HG03060 (cell line): Measurements from ENCODE around the gene EFCAB5.
"Not testable (repeated sequence)": the region's sequence is repeated elsewhere in the genome, so short reads cannot be mapped to it uniquely, and the experiment has no call there.

Source experiments
- ATAC-seq: cut with Tn5 transposase; IDR thresholded peaks from one replicate; pipeline ENCODE4 v1.9.1; 2021; ENCODE audit warnings: low read depth, moderate number of reproducible peaks; ENCODE audit not compliant: unreplicated experiment

The EFCAB5 gene

DNA sequence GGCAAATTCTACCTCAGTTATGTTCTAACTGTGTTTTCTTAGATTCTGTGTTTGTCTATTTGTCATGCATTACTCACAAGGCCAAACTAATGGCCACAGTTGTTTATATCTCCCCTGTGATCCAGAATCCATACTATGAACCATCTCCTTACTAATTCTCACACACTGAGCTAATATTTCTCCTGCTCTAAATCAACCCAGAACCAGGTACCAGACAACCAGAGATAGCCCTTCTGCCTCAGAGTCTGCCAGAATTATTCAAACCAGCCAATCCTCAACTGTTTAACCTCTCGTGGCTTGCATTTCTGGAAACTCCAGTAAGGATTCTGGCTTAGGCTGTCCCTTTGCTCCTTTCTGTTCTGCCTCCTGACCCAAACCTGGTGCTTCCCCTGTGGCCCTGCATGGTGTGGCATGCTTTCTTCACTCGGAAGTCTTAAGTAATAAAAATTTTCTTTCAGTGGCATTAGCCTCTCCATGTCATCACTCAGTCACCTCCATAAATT, 59.4 kb downstream of the EFCAB5 start:
- ATAC-seq = no peak

DNA sequence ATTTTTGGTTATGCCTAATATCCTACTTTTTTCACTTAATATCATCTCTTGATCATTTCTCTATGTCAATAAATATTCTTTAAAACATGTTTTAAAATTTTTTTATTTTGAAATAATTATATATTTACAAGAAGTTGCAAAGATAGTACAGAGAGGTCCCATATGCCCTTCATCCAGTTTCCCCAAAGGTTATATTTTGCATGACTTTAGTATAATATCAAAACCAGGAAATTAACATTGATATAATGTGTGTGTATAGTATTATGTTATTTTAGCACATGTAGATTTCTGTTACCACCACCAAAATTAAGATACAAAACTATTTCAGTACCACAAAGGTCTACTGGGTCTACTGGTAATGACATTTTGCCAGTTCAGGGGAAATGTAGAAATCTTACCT, 60.7 kb downstream of the EFCAB5 start:
- ATAC-seq = no peak

DNA sequence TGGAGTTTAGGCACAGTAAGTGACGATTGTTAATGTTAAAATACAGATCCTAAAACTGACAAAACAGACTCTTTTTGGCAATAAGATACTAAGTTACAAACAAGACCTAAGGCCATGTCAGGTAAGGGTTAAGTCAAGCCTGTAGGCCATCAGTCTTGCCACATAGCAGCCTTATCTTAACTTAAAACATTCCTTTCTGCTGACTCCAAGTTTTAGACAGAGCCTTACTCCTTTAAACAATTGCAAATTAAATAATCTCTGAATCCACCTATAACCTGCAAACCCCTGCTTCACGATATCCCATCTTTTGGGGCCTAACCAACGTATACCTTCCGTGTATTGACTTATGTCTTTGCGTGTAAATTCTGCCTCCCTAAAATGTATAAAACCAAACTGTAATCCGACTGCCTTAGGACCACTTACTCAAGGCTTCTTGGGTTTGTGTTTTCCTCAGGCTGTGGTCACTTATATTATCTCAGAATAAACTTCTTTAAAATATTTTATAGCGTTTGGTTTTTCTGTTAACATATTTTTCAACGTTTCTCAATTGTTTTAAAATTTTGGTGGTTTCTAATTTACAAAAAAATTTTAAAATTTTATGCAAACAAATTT, 64.4 kb downstream of the EFCAB5 start:
- ATAC-seq = no peak

DNA sequence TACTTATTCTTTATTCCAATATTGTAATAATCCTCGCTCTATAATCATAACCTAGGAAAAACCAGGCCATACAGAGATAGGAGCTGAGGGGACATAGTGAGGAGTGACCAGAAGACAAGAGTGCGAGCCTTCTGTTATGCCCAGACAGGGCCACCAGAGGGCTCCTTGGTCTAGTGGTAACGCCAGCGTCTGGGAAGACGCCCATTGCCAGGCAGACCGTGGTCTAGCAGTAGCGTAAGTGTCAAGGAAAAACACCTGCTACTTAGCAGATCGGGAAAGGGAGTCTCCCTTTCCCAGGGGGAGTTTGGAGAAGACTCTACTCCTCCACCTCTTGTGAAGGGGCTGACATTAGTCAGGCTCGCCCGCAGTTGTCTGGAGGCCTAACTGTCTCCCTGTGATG, 70.5 kb downstream of the EFCAB5 start:
- ATAC-seq = not testable (repeated sequence)

DNA sequence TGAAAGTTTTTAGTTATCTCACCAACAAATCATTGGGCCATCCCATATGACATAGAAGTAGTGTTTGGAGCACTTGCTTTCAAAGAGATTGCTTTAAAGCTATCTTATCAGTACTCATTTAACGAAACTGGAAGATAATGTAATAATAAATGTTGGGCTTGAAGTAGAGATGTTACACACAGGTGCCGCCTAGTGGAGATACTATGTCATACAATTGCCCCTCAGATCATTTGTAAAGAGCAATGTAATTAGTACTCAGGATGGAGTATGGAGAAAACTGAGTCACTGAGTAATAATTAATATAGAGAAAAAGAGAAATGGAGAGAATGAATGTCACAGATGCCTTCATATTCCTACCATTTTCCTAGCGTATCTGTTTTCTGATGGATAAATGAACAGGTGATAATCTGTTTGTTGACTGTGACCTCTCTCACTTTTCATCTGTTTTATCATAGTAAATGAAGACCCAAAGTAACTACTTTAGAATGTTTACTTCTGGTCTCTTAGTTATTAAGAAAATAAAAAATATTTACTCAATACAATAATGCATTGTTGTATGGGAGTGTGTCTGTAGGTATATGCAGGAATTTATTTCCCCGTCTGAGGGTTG, 80.4 kb downstream of the EFCAB5 start:
- no peak for ATAC-seq

DNA sequence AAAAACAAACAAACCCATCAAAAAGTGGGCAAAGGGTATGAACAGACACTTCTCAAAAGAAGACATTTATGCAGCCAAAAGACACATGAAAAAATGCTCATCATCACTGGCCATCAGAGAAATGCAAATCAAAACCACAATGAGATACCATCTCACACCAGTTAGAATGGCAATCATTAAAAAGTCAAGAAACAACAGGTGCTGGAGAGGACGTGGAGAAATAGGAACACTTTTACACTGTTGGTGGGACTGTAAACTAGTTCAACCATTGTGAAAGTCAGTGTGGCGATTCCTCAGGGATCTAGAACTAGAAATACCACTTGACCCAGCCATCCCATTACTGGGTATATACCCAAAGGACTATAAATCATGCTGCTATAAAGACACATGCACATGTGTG, 83.9 kb downstream of the EFCAB5 start:
- ATAC-seq = not testable (repeated sequence)

DNA sequence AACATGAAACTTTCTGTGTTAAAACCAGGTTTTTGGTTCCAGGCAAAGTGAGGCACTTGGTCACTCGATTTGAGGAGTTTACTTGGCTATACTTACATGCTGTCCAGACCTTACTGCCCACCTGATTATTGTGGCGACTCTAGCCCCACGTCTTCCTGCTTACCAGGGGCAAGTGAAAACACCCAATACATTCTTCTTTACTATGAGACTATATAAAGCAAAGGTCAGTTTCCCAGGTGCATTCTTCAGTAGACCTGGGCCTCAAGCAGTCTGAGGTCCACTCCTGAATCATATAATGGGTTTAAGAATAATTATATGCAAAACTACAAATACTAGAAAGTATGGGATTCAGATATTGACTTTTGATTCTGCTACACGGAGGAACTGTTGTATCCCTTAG, 86.2 kb downstream of the EFCAB5 start:
- no peak for ATAC-seq

DNA sequence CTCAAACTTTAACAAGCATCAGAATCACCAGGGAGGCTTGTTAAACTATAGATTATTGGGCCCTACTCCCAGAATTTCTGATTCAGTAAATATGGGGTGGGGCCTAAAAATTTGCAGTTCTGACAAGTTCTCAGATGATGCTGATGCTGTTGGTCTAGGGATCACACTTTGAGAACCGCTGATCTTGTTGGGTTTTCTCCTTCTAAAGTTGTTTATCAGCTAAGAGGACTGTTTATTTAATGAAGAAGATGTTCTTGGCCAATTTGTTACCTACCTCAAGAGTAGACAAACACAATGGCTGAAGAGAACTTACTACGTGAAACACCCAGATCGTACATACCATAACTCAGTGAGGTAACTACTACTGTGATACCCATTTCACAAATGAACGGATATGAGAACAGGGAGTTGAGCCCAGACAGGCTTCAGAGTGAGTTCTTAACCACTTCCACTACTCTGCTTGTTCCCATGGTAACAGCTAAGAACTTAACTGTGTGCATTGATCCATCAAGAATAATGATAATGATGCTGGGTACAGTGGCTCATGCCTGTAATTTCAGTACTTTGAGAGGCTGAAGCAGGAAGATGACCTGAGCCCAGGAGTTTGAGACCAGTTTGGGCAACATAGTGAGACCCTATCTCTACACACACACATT, 89.9 kb downstream of the EFCAB5 start:
- no peak for ATAC-seq

DNA sequence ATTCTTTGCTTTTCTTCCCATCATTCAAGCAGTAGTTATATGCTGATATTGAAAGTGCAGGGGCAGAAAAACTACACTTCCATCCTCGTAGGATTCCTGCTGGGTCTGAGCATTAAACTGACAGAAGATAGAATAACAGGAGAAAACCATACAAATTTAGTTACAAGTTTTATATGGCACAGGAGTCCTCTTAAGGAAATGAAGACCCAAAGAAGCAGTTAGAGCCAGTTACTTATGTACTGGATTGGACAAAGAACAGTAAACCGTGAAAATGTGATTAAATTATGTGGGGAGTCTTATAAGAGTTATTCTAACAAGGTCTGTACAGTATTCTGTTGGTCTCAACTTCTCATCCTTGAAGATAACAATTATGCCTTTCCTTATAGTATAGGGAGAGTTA, 93.9 kb downstream of the EFCAB5 start:
- no peak for ATAC-seq

DNA sequence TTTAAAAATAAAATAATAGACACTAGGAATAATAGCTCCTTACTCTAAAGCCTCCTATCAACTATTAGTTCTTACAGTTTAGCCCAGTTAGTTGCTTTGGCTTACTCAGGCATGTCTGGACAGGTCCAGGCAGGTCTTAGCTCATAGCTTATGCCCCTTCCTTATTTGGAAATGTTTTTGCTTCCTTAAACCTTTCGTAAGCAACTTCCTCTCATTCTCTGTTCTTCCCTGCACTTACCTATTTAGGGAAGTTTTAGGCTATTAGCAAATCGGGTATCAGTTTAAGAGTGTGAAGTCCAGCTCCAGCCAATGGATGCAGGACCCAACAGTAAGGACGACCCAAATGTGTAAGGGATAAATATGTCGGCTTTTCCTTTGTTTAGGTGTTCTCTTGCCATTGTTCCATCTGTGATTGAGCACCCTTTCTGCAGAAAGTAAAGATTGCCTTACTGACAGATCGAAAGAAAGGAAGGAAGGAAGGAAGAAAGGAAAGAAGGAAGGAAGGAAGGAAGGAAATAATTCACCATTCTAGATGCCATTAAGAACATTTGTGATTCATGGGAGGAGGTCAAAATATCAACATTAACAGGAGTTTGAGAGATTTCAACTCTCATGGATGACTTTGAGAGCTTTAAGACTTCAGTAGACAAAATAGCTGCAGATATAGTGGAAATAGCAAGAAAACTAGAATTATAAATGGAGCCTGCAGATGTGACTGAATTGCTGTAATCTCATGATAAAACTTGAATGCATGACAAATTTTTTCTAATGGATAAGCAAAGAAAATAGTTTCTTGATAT, 99.5 kb downstream of the EFCAB5 start:
- not testable (repeated sequence) for ATAC-seq

DNA sequence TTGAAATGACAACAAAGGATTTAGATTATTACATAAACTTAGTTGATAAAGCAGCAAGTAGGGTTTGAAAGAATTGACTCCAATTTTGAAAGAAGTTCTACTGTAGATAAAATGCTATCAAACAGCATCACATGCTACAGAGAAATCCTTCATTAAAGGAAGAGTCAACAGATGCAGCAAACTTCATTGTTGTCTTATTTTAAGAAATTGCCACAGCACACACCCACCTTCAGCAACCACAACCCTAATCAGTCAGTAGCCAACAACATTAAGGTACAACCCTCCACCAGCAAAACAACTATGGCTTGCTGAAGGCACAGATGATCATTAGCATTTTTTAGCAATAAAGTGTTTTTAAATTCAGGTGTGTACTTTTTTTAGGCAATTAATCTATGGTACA, 100.1 kb downstream of the EFCAB5 start:
- ATAC-seq = no peak

DNA sequence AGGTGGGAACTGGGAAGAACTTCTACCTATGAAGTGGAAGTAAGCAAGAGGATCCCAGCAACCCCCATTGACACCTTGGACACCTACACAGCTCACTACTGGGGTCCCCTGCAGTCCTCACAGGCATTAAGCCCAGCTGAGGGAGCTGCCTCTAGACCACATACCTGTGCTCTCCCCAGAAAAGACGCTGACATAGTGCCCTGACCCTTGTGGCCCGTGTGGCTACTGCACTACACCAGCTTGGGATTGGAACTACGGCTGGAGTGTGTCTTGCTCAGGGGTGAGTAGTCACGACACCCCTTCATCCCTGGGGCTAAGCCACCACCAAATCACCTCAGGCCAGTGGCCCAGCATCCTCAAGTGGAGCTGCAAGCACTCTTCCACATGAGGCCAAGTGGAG, 120.9 kb downstream of the EFCAB5 start:
- no peak for ATAC-seq

DNA sequence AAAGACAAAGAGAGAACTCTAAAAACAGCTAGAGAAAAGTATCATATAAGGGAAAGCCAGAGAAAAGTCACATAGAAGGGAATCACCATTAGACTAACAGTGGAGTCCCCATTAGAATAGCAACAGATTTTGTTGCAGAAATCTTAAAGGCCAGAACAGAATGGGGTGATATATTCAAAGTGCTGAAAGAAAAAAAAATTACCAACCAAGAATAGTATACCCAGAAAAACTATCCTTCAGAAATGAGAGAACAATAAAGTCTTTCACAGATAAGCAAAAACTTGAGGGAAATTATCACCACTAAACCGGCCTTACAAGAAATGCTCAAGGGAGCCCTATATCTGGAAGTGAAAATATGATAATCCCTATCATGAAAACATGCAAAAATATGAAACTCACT, 123.3 kb downstream of the EFCAB5 start:
- ATAC-seq = no peak

DNA sequence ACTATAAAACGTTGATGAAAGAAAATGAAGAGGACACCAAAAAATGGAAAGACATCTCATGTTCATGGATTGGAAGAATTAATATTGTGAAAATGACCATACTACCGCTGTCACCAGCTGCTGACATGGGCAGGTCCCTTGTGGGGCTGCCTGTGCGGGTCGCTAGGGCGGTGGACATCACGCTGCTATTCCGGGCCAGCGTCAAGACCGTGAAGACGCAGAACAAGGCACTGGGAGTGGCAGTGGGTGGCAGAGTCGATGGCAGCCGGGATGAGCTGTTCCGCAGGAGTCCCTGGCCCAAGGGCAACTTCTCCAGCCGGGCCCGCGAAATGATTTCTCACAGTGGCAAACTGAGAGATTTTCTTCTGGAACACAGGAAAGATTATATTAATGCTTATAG, 127.0 kb downstream of the EFCAB5 start:
- no peak for ATAC-seq

DNA sequence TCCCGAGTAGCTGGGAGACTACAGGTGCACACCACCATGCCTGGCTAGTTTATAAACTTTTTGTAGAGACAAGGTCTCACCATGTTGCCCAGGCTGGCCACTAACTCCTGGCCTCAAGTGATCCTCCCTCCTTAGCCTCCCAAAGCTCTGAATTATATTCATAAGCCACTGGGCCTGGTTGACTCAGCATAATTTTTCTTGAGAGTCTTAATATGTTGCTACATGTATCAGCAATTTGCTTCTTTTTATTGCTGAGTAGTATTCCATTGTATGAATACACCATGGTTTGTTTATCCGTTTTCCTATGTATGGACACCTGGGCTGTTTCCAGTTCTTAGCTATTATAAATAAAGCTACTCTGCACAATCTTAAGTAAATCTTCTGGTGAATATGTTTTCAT, 132.8 kb downstream of the EFCAB5 start:
- ATAC-seq = no peak

DNA sequence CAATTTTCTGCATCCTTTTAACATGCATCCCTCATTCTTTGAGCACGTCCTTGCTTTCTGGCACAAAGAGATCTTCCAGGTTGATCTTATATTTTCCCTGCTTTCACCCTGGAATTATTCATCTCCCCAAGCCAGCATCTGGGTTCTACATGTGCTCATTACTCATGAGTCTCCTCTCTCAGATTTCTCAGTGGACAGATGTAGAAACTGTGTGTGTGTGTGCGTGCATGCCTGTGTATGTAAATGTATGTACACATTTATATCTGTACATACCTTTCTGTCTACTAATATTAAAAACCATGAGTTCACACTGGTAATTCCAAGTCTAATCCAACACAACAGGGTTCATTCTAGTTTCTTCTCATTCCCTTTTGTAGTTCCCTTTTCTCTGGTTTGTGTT, 133.3 kb downstream of the EFCAB5 start:
- no peak for ATAC-seq

DNA sequence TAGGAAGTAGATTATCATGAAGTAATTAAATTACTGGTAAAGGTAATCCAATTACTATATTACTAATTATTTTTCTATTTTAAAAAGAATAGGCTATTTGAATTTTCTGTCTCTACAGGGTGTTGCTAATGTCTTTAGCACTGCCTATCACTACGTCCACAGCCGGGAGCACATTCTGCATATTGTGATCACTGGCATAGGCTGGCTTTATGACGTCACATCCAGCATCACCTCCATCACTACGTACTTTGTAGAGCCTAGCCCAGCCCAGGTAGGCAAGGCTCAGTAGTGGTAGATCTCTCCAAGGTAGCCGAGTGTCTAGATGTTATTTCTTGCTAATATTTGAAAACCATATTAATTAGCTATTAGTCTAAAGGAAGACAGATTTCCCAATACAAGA, 141.3 kb downstream of the EFCAB5 start:
- ATAC-seq = no peak

DNA sequence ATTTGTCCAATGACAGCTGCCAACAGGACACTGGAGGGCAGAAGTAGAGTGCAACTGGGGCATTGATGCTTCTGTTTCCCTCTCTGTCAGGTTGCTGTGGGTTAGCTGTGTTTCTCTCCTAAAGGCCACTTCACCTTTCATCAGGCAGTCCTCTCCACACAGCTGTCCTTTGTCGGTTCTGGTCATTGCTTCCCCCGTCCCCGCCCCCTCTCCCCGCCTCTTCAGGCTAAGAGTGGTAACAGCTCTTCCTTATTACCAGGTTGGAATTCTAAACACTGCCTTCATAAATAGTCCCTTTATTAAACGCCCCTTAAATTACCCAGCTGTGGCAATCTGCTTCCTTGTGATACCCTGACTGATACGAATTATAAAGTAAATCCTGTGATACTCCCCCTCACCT, 143.4 kb downstream of the EFCAB5 start:
- ATAC-seq = no peak

DNA sequence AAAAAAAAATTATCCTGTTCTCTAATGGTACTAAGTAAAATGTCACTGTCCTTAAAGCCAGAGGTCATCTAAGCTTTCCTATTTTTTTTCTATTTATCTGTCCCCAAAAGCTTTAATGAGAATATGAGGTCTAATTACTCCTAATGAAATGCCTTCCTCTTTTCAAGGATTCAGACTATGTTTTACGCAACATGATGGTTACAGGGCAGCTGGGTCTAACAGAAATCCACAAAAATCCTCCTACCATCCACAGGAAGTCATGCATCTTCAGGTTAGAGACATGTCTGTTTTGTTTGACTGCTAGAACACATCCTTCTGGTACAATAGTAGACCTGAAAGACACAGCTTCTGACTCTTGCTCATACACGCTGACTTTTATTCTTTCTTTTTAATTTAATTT, 145.5 kb downstream of the EFCAB5 start:
- no peak for ATAC-seq

DNA sequence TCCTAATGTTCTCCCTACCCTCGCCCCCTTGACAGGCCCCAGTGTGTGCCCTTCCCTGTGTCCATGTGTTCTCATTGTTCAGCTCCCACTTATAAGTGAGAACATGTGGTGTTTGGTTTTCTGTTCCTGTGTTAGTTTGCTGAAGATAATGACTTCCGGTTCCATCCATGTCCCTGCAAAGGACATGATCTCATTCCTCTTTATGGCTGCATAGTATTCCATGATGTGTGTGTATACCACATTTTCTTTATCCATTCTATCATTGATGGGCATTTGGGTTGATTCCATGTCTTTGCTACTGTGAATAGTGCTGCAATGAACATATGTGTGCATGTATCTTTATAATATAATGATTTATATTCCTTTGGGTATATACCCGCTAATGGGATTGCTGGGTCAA, 146.0 kb downstream of the EFCAB5 start:
- ATAC-seq = not testable (repeated sequence)

DNA sequence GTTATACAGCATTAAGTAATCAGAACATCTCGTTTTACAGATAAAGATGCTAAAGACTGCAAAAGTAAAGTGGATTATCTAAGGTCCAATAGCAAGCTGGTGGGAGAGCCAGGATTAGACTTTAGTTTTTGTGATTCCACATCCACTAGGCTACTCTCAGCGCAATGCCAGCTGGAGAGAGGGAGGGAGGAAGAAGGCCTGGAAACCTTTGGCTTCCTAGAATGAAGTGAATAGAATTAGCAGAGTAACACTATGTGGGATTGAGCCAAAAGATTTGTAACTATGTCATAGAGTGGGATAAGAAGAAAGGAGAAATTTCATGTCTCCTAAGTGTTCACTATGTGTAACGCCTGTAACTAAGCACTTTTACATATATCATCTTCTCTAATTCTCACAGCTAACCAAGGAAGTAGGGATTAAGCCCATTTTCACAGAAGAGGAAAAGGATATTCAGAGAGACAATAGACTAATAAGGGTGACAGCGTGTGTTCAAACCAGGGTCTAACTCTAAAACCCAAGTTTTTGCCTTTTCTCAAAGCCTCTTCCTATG, 149.8 kb downstream of the EFCAB5 start:
- no peak for ATAC-seq
